NCI-H1417 treated with DMSO at 0.1 percent for 48 hours (cell line): ENCODE data around the gene SUMO3.
A peak's percentile ranks its signal among the peaks of the same experiment; 100 is the strongest.

Experiments used
- DNase-seq: peaks from one replicate; lab custom pipeline; 2025; lab: John Stamatoyannopoulos, UW

The SUMO3 gene

DNA sequence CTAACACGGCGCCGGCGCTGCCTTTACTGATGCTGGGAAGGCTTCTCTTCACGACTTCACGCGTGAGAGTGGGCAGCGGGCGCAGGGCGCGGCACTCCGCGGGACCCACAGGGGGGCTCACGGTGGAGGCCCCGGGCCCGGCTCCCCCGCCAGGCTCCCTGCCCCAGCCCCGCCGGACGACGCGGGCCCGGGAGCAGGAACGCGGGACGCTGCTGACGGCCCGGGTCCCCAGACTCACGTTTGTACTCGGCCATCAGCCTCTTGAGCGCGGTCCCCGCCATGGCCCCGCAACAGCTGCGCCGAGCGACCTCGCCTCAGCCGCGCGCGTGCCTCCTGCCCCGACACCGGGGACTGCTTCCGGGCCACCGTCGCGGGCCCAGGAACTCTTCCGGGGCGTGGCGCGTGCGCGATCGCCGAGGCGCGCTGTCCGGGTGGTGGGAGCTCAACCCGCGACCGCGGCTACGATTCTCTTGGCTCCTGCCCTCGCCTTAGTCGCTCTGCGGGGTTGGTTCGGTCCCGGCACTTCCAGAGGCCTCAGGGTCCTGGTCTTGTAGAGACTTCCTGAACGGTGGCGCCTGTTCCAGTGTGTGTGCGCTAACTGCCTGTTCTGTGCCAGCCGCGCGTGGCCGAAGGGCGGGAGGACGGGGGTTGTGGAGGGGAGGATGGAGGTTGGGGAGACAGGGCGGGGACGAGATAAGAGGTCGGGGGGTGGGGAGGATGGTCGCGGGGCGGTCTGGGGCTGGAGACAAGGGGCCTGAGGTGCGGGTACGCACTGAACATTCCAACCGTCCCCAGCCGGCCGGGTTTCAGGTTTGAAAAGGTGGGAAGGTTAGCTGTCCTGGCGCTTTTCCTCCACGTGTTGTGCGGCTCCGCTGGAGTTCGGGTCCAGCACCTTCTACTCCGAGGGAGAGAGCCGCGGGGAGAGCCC, 16.1 kb downstream of the SUMO3 start, which contains the start of gene UBE2G2:
TSS of gene UBE2G2 (minus strand) at position 353 of the 928 bp plus-strand sequence. CDS start at position 281, 72 bp downstream.
- peak; percentile 16 for DNase-seq

DNA sequence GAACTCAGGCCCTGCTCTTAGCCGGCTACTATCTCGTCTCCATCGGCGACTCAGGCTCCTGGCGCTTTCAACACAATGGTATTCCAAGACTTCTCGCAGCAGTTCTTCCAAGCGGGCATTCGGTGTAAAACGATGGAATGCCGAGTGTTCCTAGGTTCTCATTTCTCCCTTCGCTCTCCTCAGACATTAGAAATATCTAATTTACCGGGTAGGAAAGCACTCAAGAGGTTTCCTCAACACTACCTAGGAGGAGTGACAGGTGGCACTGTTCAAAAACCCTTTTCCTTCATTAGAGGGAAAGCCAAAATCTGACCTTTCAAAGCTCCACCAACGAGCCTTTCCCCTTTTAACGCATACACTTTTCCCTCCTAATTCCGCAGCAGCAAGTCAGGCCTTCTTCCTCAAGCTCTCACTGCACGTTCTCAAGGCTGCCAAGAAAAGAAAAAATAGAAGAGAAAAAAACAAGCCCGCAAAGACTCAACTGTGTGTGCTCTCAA, 16.8 kb downstream of the SUMO3 start:
- DNase-seq, result no peak

DNA sequence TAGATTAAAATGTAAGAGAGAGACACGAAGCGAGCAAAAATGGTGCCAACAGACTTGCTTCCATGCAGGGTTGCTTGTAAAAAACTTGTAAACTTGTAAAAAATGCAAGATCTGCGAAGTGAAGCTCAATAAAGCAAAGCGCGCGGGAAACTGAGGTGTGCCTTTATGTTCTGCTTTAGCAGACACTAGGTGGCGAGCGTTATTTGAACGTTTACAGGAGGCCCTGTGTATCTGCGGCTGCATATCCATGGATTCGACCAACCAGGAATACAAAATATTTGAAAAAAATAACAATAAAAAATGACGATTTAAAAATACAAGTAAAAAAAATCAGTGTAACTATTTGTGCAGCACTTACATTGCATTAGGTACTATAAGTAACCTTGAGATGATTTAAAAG, 17.8 kb downstream of the SUMO3 start:
- no peak for DNase-seq

DNA sequence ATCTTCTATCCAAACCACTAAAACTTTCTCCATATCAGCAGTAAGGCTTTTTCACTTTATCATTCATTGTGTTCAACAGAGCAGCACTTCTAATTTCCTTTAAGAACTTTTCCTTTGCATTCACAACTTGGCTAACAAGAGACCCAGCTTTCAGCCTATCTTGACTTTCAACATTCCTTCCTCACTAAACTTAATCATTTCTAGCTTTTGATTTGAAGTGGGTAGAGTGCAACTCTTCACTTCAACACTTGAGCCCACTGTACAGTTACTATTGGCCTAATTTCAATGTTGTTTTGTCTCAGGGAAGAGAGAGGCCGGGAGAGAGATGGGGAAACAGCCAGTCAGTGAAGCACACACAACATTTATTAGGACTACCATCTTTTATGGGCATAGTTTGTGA, 18.2 kb downstream of the SUMO3 start:
- no peak for DNase-seq

DNA sequence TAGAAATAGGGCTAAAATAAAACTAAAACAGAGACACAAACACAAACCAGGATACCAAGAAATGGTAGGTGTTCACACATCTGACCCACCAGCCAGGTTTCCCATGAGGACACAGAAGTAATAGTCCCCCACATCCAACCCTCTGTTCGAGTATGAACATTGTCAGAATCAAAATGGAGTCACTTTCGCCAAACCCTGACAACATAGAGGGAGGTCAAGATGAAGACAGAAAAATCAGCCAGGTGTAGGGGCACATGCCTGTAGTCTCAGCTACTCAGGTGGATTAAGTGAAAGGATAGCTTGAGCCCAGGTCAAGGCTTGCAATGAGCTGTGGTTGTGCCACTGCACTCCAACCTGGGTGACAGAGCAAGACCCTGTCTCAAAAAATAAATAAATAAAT, 20.1 kb downstream of the SUMO3 start:
- DNase-seq, result no peak

DNA sequence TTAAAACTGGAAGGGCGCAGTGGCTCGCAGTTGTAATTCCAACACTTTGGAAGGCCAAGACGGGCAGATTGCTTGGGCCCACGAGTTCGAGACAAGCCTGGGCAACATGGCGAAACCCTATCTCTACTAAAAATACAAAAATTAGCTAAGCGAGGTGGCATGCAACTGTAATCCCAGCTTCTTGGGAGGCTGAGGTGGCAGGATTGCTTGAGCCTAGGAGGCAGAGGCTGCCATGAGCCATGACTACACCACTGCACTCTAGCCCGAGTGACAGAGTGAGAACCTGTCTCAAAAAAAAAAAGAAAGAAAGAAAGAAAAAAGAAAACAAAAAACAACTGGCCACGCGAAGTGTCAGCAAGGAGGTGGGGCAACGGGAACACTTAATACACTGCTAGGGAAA, 22.5 kb downstream of the SUMO3 start:
- DNase-seq, result no peak

DNA sequence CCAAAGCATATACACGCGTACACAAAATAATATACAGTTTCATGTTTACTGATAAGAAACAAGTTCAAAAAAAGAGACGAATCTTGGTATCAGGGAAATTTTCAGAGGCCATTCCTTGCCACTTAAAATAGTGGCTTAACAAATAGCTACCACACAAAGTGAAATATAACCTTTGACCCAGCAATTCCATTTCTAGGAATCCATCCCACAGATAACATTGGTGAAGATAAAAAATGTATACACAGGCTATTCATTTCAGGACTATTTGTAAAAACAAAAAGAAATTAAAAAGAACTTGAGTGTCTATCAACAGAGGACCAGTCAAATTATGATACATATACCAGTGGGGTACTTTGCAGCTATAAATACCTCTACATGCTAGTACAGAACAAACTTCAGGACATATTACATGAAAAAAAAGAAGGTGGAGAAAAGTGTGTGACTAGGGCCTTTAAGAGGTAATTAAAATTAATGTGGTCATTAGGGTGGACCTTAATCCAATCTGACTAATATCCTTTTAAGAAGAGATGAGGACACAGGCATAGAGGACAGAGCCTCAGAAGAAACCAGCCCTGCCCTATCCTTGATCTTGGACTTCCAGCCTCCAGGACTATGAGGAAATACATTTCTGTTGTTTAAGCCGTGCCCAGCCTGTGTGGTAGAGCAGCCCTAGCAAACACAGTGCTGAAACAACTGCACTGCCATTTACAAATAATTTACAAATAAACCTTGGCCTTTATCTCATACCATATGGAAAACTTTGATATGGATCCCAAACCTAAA, 24.1 kb downstream of the SUMO3 start:
- no peak for DNase-seq

DNA sequence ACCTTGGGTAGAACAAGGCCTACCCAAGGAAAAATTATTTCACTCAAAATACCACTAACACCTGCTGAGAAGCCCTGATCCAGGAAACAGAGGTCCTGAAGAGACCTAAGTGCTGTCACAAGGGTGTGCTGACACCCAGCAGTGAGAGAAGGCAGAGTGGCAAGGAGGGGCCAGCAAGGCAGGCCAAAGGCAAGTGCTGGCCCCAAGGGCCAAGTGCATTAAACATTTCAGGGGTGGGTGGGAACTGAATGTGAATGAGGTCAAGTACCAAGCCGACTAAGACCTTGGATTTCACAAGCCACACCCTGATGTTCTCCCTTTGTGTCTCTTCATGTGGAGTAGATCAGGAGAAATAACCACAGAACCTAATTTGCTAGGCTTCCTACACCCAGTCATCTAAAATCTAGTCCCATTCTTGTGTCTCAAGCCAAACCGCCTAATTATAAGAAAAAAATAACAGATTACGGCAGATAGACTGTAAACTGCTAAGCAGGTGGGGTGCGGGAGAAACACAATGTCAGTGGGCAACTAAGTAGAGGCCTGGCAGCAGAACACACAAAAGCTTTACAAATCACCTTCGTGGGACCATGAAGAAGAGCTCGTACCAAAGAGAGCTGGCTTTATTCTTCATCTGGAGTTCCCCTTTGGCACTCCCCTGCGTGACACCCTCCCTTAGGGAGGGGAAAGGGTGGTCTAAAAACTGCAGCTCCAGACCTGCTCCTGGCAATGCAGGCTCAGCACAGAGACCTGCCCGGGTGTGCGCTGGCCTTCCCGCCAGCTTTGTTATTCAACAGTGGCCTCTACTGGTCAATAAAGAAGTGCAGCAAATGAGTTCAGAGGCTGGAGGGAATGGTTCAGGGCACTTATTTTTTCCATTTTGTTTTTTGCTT, 24.9 kb downstream of the SUMO3 start:
- peak; percentile 34 for DNase-seq

DNA sequence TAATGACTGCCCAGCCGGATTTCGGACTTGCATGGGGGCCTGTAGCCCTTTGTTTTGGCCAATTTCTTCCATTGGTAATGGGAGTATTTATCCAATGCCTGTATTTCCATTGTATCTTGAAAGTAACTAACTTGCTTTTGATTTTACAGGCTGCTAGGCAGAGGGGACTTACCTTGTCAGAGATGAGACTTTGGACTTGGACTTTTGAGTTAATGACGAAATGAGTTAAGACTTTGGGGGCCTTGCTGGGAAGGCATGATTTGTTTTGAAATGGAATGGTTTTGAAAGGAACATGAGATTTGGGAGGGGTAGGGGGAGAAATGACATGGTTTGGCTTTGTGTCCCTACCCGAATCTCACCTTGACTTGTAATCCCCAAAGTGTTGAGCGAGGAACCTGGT, 25.9 kb downstream of the SUMO3 start:
- DNase-seq, result no peak

DNA sequence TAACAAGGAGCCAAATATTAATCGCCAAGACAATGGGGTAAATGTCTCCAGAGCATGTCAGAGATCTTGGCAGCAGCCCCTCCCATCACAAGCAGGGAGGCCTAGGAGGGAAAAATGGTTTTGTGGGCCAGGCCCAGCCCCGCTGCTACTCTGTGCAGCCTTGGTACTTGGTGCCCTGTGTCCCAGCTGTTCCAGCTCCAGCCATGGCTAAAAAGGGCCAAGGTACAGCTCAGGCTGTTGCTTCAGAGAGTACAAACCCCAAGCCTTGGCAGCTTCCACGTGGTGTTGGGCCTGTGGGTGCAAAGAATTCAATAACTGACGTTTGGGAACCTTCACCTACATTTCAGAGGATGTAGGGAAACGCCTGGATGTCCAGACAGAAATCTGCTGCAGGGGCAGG, 26.6 kb downstream of the SUMO3 start:
- DNase-seq, result no peak

DNA sequence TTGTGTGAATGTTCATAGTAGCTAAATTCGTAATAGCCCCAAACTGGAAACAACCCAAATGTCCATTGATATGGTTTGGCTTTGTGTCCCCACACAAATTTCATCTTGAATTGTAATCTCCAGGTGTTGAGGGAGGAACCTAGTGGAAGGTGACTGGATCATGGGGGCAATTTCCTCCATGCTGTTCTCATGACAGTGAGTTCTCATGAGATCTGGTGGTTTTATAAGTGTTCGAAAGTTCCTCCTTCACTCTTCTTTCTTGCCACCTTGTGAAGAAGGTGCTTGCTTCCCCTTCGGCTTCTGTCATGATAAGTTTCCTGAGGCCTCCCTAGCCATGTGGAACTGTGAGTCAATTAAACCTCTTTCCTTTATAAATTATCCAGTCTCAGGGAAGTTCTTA, 27.5 kb downstream of the SUMO3 start:
- no peak for DNase-seq

DNA sequence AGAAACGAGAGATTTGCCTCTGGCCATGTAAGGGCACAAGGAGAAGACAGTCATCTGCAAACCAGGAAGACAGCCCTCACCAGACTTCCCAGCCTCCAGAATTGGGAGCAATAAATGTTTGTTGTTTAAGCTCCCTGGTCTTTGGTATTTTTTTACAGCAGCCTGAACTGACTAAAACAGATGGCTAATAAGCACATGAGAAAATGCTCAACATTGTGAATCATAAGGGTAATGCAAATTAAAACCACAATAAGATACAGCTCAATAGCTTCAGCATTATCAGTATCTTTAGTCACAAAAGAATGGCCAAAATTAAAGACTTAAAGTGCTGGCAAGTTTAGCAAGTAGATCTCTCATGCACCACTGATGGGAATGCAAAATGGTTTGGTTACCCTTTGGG, 28.0 kb downstream of the SUMO3 start:
- no peak for DNase-seq

DNA sequence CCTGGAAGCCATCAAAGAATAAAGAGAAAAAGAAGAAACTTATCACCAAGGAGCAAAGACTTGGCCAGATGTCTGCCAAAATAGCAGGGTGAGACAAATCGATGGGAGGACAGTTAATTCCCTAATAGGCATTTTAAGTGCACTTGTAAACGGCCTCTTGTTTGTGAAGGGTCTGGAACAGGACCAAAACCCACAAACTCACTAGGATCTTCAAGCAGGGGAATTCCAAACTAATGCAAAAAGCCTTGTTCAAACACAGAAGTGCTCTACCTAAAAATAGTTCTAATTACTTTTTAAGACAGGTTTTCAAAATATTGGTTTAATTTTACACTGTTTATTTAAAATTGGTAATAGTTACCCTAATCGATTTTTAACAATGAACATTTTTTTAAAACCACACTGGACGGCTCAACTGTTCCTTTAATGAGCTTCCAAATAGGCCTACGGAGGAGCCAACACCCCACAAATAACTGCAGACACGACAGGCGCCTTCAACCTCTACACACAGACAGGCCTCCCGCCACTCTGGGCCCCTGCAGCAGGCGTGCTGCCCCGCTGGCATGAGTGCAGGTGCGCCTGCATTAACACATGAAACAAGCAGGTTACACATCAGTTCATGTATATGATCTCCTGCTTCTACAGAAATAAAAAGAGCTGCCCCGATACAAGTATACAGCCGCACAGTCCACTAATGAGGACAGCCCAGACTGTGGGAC, 32.1 kb downstream of the SUMO3 start:
- DNase-seq, result peak; percentile 66

DNA sequence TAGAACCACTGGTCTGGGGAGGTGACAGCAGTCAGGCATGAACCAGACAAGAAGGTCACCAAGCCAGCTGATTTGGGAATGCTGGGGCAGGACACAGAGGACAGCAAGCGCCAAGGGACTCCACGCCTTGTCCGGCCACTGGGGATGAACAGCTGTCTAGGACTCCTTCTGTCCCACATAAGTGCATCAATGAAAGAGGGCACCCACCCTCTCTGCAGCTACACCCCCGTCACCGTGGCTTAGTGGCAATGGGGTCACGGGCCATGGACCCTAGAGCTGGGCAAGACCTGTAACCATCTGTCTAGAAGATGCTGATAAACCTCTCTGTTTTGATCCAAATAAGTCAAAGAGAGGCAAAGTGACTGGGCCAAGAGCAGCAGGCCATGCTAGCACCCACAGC, 33.1 kb downstream of the SUMO3 start:
- DNase-seq, result no peak

DNA sequence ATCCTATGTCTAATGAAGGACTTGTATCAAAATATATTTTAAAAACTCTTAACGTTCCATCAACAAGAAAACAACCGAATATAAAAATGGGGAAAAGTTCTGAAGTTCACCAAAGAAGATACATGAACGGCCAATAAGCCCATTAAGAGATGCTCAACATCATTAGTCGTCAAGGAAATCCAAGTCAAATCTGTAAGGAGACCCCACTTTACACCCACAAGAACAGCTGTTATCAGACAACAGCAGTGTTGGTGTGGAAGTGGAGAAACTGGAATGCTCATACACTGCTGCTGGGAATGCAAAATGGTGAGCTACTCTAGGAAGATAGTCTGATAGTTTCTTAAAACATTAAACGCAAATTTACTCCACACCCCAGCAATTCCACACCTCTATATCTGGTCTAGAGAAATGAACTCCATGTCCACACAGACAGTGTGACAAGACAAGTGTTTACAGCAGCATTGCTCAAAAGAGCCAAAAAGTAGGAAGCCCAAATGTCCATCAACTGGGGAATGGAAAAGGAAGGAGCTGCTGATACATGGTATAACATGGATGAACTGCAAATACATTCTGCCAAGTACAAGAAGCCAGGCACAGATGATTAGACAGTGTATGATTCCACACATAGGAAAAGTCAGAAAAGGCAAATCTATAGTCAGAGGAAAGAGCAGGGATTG, 34.7 kb downstream of the SUMO3 start:
- no peak for DNase-seq

DNA sequence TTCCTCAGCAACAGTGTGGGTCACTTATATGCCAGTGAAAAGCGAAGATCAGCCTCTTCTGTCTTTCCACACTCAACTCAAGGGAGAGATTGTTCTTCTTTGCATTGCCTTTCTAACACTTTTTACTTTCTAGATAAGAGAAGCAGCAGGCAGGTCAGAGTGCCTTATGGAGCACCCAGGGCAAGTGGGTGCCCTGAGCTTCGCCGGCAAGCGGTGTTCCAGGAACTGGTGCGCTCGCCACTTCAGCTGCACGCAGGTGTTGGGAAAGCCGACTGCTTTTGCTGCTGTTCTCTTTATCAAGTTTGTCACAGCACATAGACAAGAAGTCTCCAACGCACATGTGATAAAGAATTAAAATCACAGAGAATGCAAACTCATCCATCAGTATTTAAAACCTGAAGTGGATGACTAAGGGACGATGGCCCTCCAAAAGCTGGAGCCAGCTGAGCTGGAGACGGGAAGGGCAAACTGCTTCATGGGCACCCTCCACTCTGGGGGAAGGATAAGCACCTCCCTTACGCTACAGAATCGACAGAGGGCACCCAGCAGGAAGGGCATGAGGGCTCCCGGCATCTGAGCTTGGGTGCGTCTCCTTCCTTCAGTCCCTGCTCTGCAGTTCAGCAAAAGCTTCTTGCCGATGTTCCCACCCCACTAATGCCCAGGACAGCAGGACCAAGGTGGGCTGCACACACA, 36.9 kb downstream of the SUMO3 start:
- no peak for DNase-seq

DNA sequence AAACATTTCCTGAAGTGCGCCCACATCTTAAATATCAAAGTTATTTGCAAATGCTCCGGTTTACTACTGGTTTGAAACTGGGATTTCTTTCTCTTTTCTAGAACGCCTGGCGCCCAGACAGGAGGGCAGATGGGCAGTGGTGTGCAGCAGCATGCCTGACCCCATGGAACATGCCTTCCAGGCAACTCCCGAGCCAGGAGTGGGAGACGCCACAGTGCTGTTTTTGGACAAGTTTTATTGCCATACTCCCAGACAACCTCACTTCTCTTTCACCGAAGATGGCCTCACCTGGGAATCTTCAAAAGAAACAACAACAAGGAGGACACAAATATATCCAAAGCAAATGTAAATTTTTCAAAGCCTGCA, 37.7 kb downstream of the SUMO3 start:
- no peak for DNase-seq

DNA sequence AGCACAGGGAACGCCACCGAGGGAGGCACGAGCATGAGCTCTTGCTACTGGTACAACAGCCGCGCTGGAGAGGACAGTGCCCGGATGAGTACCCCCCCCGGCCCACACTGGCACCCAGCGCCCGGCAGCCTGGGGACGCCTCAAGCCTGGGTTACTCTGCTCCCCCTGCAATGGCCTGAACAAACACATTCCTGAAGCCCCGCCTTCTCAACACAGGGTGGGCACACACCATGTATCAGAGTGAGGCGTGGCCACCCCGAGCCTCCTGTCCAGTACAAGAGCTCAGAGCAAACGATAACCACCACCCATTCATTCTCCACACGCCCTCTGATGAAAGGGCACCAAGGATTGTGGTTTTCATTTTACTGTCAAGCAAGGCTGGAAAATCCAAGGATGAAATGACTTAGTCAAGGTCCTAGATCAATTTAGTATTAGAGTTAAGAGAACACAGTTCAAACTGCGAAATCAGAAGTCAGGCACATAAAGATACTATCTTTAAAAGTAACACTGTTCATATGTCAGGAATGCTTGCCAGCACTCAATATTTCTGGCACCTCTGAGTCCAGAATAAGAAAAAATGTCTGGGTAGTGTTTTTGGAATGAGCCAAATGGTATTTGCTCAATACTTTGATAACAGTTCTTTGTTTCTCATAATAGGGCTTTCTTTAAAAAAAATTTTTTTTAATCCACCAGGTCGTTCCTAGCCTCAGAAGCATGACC, 38.3 kb downstream of the SUMO3 start:
- no peak for DNase-seq

DNA sequence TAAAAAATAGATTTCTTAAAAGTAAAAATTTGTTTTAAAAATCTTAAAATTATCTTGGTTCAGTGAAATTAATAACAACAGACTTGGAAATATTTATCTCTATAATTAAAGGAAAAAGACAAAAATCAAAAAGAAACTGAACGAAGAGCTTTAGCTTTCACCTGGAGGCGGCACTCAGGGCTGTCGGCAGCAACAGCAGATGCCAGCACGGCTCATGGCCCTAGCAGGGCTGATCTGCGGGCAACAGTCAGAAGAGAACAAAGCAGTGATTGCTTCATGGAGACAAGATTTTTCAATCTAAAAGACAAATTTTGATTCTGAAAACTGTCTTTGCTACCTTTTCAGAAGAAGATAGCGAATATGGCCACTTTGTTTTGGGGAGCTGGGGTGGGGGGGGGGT, 38.9 kb downstream of the SUMO3 start:
- DNase-seq, result no peak
